8988T (cell line): ENCODE measurements around the gene HINFP.
"Not testable (repeated sequence)": the region's sequence is repeated elsewhere in the genome, so short reads cannot be mapped to it uniquely, and the experiment has no call there.

Source experiments
- DNase-seq: peaks from one replicate; pipeline ENCODE4 v3.0.0; 2011

The HINFP gene

DNA sequence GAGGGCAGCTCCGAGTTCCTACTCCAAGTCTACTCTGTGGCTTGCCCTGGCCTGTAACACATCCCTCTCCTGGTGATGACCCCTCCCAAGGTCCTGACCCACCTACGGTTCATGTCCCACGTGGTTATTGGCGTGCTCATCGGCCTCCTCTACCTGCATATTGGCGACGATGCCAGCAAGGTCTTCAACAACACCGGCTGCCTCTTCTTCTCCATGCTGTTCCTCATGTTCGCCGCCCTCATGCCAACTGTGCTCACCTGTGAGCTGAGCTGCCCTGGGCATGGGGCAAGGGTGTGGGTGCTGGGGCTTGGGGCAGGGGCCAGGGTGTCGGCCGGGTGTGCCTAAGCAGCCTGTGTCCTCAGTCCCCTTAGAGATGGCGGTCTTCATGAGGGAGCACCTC, 37.1 kb downstream of the HINFP start:
- DNase-seq, result no peak

DNA sequence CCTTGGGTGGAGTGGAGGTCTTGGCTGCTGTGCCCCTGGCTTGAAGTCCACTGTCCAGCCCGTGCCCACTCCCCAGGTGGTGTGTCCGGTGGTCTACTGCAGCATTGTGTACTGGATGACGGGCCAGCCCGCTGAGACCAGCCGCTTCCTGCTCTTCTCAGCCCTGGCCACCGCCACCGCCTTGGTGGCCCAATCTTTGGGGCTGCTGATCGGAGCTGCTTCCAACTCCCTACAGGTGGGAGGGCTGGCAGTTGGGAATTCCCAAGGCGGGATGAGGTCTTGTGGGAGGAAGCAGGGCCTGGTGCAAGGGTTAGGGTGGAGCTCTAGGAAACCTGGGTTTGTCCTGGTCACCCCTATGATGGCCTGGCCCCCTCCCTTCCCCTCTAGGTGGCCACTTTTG, 38.8 kb downstream of the HINFP start:
- no peak for DNase-seq

DNA sequence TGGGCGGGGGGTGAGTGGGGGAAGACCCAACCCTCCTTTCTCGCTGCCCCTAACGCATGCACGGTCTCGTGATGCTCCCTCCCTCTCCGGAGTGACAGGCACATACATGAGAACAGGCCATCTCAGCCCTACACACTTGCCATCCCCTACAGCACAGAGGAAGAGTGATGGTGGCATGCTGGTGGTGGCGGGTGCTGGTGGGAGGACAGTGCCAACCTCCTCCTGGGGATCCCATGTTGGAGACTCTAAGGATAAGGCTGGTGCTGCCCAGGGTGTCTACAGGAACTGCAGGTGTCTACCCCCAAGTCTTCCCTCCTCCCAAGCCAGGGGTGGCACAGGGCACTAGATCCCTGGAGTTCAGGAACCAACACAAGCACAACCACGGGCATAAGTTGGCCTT, 40.5 kb downstream of the HINFP start:
- DNase-seq, result no peak

DNA sequence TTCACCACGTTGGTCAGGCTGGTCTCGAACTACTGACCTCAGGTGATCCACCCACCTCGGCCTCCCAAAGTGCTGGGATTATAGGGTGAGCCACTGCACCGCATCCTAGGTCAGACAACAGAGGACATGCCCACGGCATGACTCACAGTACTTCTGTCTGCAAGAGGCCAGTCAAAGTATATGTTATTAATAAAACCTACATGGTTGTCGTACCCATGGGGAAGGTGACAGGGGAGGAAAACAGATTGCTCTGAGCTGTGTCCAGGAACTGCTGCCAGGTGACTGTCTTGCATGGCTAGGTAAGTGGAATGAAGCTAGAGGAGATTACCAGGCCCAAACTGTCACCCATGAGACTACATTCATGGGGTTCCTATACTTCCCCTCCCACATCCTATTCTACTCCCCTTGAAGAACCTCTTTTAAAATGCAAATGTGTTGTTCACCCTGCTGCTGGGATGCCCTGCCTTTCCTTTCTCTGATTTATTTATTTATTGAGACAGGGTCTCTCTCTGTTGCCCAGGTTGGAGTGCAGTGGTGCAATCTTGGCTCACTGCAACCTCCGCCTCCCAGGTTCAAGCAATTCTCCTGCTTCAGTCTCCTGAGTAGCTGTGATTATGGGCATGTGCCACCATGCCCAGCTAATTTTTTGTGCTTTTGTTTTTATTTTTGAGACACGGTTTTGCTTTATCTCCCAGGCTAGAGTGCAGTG, 45.1 kb downstream of the HINFP start:
- DNase-seq, result peak; percentile 75

DNA sequence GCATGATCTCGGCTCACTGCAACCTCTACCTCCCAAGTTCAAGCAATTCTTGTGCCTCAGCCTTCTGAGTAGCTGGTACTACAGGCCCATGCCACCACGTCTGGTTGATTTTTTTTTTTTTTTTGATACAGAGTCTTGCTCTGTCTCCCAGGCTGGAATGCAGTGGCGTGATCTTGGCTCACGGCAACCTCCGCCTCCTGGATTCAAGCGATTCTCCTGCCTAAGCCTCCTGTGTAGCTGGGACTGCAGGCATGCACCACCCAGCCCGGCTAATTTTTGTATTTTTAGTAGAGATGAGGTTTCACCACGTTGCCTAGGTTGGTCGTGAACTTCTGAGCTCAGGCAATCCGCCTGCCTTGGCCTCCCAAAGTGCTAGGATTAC, 45.7 kb downstream of the HINFP start:
- DNase-seq, result not testable (repeated sequence)

DNA sequence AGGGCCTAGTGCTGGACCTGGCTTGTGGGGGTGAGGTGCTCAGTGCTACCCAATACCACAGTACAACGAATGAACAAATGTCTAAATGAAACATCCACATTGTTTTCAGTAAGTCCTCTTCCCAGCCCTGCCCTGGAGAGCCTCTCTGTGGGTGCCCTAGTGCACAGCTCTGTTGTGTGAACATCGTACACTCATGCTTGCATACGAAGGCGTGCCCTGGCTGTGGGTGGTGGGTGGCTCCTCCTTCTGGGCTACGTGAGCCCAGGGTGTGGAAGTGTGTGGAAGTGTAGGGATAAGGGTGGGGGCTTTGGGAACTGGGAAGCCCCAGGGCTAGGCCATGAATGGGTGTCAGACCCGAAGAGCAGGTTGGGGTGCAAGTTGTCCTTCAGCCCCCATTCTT, 46.6 kb downstream of the HINFP start:
- DNase-seq, result no peak

DNA sequence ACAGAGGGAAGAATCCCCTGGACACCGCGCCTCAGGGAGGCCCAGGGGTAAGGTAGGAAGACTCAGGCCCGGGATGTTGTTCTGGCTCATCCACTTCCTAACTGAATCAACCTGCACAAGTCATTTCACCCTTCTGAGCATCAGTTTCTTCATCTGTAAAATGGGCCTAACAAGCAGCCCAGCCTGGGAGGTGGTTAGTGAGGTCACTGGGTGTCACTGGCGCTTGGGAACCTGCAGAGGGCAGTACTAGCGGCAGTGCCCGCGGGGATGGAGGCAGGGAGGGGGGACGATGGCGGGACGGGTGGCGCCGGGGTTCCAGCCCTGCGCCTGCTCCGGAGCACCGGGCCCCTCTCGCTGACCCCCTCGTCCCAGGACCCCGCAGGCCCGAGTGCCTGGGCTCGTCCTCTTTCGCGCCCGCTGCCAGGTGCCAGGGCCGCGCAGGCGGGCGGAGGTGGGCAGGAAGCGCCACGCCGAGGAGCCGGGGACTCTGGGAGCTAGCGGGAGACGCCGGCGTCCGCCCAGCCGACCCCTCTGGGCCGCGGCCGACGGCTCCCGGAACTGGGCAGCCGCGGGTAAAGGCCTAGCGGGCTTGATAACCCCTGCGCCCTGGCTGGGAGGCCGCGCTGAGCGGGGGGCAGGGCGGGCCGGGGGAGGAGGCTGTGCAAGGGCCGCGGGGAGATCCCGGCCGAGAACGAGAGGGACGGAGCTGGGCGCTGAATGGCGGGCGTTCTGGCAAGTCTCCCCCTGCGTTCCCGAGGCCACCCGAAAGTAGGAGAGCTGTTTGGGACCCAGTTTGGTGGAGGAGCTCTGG, 47.3 kb downstream of the HINFP start, which contains the start of gene NLRX1:
Gene NLRX1, plus strand, starts transcription at position 255 of the 811 bp plus-strand sequence. CDS start 2,679 bp downstream, outside the sequence.
- peak; percentile 97 for DNase-seq

DNA sequence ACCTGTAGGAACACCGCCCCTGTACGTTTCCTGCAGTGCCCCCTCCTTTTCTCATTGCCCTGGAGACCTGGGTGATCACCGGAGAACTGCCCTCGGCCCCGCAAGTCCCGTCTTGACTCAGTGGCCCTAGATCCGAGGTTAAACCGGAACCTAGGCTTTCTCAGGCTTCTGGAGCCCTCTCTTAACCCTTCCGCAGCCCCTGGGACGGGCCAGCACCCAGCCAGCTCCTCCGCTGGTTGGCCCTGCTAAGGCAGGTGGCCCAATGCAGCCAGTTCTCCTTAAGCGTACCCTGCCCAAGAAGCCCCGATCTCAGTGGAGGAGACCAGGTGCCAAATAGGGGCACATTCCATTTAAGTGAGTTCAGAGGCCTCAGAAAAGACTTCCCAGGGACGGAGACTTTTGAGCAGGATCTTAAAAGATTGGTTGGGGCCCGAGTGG, 47.9 kb downstream of the HINFP start:
- DNase-seq, result peak; percentile 91

DNA sequence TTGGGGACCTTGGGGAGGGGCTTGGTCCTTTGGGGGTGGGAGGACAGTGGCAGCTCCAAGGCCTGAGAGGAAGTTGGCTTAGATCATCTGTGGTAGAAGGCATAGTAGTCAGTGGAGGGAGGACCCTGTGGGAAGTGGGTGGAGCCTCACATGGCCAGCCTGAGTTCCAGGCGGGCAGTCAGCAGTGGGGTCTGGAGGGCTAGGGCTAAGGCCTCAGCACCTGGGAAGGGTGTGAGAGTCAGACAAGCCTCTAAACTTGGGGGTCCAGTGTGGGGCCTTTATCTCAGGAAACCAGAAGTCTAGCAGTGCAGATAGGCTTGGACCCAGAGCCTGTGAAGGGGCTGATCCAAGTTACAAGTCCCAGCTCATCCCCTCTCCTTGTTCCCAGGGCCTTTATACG, 51.1 kb downstream of the HINFP start:
- no peak for DNase-seq

DNA sequence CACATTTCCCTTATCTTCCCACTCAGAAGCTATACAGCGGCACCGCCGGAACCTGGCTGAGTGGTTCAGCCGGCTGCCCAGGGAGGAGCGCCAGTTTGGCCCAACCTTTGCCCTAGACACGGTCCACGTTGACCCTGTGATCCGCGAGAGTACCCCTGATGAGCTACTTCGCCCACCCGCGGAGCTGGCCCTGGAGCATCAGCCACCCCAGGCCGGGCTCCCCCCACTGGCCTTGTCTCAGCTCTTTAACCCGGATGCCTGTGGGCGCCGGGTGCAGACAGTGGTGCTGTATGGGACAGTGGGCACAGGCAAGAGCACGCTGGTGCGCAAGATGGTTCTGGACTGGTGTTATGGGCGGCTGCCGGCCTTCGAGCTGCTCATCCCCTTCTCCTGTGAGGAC, 52.1 kb downstream of the HINFP start:
- no peak for DNase-seq

DNA sequence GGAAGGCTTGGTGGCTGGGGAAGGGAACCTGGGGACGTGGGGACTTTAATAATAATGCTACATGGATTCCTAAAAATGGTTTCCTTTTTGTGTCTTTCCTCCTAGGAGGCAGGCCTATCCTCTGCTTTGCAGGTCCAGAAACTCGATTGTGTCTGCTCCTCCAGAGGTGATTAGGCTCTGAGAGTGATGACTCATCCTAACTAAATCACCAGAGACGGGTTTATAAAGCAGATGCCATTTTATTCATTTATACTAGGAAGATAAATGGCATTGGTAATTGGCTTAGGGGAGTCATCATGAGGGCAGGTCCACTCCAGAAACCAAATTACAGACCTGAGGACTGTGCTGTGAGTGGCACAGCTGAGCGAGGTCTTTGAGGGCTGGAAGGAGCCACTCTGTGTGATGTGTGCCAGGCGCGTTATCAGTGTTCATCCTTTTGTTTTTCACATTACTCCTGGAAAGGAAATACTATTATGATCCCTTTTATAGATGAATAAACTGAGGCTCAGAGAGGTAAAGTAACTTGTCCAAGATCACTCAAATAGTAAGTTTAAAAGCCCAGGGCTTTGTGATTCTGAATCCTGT, 54.2 kb downstream of the HINFP start:
- no peak for DNase-seq

DNA sequence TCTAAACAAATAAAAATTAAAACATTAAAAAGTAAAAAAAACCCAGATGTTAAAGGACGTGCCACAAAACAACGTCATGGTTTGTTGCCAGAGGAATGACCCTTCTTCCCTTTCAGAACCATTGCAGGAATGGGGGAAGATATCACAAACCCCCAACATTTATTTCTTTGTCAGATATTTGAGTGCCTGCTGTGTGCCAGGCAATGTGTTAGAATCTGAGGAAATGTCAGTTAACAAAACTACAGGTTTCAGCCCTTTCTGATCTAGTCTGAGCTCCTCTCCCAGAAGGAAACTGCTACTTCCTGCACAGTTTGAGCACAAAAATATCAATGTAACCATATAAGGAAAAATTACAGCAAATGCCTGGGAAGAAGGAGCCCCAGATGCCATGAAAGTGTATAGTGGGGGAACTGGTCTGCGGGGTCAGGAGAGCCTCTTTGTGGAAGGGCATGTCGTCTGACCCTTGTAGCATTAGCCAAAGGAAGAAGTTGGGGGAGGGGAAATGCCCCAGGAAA, 56.8 kb downstream of the HINFP start:
- DNase-seq, result no peak

DNA sequence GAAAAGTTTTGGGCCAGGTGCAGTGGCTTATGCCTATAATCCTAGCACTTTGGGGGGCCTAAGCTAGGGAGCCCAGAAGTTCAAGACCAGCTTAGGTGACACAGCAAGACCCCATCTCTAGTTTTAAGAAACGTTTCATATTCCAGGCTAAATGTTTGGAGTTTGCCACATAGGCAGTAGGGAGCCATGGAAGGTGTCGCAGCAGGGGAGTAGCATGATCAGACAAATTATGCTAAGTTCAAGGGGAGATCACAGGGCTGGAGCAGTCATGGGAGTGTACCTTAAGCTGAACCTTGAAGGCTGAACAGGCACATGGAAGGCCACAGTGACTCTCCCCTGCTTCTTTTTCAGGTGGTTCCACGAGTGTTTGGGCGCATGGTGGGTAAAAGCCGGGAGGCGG, 58.0 kb downstream of the HINFP start:
- DNase-seq, result no peak

DNA sequence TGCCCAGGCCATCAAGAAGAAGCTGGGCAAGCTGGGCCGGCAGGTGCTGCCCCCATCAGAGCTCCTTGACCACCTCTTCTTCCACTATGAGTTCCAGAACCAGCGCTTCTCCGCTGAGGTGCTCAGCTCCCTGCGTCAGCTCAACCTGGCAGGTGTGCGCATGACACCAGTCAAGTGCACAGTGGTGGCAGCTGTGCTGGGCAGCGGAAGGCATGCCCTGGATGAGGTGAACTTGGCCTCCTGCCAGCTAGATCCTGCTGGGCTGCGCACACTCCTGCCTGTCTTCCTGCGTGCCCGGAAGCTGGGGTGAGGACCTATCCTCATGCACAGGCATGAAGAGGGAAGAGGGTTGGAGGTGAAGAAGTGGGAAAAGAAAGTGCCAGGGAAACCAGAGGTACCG, 58.6 kb downstream of the HINFP start:
- DNase-seq, result no peak

DNA sequence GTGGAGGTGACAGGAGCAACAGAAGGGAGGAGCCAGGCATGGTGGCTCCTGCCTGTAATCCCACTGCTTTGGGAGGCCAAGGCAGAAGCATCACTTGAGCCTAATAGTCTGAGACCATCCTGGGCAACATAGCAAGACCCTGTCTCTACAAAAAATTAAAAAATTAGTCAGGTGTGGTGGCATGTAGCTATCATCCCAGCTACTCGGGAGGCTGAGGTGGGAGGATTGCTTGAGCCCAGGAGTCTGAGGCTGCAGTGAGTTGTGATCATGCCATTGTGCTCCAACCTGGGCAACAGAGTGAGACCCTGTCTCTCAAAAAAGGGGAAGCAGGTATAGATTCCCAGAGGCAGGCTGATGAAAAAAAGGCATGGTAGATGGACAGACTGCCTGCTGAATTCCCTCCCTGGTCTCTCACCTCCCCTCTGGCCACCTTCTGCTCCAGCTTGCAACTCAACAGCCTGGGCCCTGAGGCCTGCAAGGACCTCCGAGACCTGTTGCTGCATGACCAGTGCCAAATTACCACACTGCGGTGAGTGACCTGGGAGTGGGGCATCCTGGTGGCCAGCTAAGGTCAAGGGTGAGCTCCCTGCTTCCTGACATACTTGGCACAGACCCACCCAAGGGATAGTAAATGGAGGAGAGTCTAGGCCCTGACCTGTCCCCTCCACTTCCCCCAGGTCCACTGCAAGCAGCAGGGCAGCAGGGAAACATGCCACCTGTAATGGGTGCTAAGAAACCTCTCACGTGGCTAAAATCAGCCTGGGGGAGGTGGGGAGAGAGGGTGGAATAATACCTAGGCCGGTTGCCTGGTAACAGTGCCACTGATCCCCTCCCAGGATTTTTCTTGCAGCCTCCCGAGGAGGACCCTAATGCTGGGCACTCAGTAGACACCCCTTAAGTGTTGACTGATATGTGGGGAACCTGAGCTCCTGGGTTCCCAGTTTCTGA, 59.6 kb downstream of the HINFP start:
- no peak for DNase-seq

DNA sequence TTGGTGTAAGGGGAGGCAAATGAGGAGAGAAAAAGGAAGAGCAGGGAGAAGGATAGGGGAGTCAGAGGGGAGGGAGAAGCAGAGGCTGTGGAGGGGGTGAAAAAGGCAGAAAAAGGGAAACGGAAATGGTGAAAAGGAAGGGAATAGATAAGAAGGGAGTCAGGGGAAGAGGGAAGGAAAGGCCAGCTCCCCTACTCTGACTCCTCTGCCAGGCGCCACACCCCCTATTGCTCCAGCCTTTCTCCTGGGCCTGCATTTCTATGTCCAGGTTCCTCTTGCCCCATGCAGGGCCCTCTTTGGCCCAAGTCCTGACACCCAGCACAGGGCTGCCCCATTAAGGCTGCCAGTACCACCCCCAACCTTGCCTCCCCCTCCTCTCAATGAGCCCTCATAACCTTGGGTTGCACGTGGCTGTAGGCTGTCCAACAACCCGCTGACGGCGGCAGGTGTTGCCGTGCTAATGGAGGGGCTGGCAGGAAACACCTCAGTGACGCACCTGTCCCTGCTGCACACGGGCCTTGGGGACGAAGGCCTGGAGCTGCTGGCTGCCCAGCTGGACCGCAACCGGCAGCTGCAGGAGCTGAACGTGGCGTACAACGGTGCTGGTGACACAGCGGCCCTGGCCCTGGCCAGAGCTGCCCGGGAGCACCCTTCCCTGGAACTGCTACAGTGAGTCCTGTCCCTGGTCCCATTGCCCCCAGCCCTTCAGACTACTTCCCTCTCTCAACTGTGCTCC, 60.5 kb downstream of the HINFP start:
- no peak for DNase-seq

DNA sequence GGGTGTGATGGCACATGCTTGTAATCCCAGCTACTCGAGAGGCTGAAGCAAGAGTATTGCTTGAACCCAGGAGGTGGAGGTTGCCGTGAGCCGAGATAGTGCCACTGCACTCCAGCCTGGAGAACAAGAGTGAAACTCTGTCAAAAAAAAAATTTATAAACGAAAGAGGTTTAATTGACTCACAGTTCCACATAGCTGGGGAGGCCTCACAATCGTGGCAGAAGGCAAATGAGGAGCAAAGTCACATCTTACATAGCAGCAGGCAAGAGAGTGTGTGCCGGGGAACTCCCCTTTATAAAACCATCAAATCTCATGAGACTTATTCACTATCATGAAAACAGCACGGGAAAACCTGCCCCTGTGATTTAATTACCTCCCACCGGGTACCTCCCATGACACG, 63.0 kb downstream of the HINFP start:
- not testable (repeated sequence) for DNase-seq
